Endometrial microvascular endothelial cells (primary cell): Measurements from ENCODE around the gene SDCCAG8. TPM values are rescaled to one million over a fixed set of nuclear protein-coding genes. Genes with fewer than 3 reads are reported as not detected.

Experiments used
- in situ Hi-C: cut with HindIII; loops from 2 replicates; pipeline ENCODE4 v1.10.0; 2017; ENCODE audit warnings: low sequenced_read_pairs, low pct_unique_long_range_greater_than_20kb; ENCODE audit errors: inconsistent ontology term
- total RNA-seq: library from RNA; depleted of rRNA; stranded (reverse); fragments of >200 nt; gene quantifications from one replicate; pipeline ENCODE4 v1.2.3, GENCODE V29; 2015; ENCODE audit errors: inconsistent ontology term

SDCCAG8 gene
- total RNA-seq, 1 donor from 2014 or later, result 21.9 TPM

DNA sequence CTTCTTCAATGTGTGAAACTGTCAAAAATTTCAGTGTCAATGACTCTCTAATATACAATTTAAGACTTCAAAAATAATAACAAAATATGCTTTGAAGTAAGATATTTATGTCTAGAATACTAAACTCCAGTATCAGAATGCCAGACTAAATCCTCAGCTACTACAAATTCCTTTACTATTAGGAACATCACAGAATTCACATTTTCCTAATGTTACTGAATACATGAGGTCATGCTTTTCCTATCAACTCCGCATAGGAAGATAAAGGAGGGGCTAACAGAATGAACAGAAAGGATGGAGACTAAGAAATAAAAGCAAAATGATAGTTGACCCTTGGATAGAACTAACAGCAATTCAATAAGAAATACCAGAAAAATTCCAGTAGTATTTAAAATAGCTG, 292.7 kb downstream of the SDCCAG8 start:
- in situ Hi-C loops, result no loop called here

DNA sequence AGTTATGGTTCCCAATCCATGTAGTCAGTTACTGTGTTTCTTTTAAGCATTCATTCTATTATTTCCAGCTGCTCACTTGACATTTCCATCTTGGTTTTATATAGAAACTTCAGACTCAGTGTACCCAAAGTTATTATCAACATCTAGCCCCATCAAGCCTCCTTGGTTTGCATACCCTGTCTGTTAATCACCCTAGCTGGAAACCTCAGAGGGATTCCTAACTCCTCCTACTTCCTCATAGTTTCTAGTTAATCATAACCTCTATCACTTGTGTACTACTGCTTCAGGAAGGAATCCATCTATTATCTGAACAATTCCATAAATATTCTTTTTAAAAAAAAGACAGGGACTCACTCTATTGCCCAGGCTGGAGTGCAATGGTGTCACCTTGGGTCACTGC, 293.3 kb downstream of the SDCCAG8 start:
- in situ Hi-C loops, result no loop called here

Other genes starting within 250 kb of the SDCCAG8 start
- gene CEP170, start 760 bp upstream of the SDCCAG8 start, total RNA-seq, result 83.3 TPM